SJCRH30 (cell line): ENCODE measurements around the gene TTR. TPM values are rescaled to one million over a fixed set of nuclear protein-coding genes. Genes with fewer than 3 reads are reported as not detected.

Experiments
- DNase-seq, 2 experiments: peaks; one replicate each; pipeline ENCODE4 v3.0.0-alpha.2; 2015 to 2020
- H3K27ac ChIP-seq: fragments of 250-450 bp; sonication (Bioruptor Pico); 2 replicates; pipeline ENCODE4 v1.5.1; 2020; ENCODE audit warnings: mild to moderate bottlenecking, moderate library complexity
- H3K27me3 ChIP-seq: fragments of 250-450 bp; sonication (Bioruptor Pico); 2 replicates; pipeline ENCODE4 v1.5.1; 2020; ENCODE audit warnings: mild to moderate bottlenecking, moderate library complexity
- H3K36me3 ChIP-seq: fragments of 250-450 bp; sonication (Bioruptor Pico); 2 replicates; pipeline ENCODE4 v1.5.1; 2020; ENCODE audit warnings: mild to moderate bottlenecking, moderate library complexity
- H3K4me1 ChIP-seq: fragments of 250-450 bp; sonication (Bioruptor Pico); 2 replicates; pipeline ENCODE4 v1.5.1; 2020; ENCODE audit warnings: mild to moderate bottlenecking, moderate library complexity
- H3K4me3 ChIP-seq: fragments of 250-450 bp; sonication (Bioruptor Pico); 2 replicates; pipeline ENCODE4 v1.5.1; 2020; ENCODE audit warnings: mild to moderate bottlenecking, moderate library complexity
- H3K9me3 ChIP-seq: fragments of 250-450 bp; sonication (Bioruptor Pico); replicated peaks from 2 replicates; pipeline ENCODE4 v1.5.1; 2020; ENCODE audit warnings: mild to moderate bottlenecking, moderate library complexity
- total RNA-seq: library from RNA; depleted of rRNA; stranded (reverse); fragments of >200 nt; shearing (Covaris generic); gene quantifications from 2 replicates; pipeline ENCODE4 v1.2.3, GENCODE V29; 2014

TTR gene
- total RNA-seq, 1 experiment from 2014 or later = not detected

- no peaks in the 10 kb centered on the region for H3K9me3 ChIP-seq
- no peak overlapping the region for H3K4me3 ChIP-seq
- H3K4me1 ChIP-seq = no peaks in the 10 kb centered on the region
- H3K27me3 ChIP-seq = no peaks in the 10 kb centered on the region
- H3K27ac ChIP-seq = no peak overlapping the region
- DNase-seq = no peak
- no peaks in the 10 kb centered on the region for H3K36me3 ChIP-seq
Observed at GRCh38 chr18:31617031-31617717, 25.5 kb downstream of the TTR start.

DNA sequence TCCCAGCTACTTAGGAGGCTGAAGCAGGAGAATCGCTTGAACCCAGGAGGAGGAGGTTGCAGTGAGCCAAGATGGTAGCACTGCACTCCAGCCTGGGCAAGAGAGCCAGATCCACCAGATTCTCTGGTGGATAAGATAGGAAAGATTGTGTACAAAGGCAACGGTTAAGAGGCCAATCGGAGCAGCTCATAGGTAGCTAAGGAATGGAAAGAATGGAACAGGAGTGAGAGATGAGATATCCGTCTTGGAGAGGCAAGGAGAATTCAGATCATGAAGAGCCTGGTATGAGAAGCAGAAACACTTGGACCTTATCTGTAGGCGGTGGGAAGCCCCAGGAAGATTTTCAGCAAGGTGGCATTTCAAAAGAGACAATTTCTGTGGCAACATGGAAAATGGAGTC is 27.1 kb downstream of the TTR start:
- Histone ChIP-seq H3K4me1 (no peaks in the 10 kb centered on the region), H3K9me3 (no peaks in the 10 kb centered on the region), H3K27me3 (no peaks in the 10 kb centered on the region), H3K36me3 (no peaks in the 10 kb centered on the region), H3K4me3 (no peak overlapping the region), H3K27ac (no peak overlapping the region)
- no peak for DNase-seq

GRCh38 chr18:31619291-31619690 is 27.6 kb downstream of the TTR start:
- no peaks in the 10 kb centered on the region for H3K4me1 ChIP-seq
- DNase-seq = no peak
- no peaks in the 10 kb centered on the region for H3K9me3 ChIP-seq
- no peaks in the 10 kb centered on the region for H3K36me3 ChIP-seq
- H3K27me3 ChIP-seq = no peaks in the 10 kb centered on the region
- H3K27ac ChIP-seq = no peak overlapping the region
- no peak overlapping the region for H3K4me3 ChIP-seq

- Histone ChIP-seq H3K4me3 (no peak overlapping the region), H3K27ac (no peak overlapping the region), H3K27me3 (no peaks in the 10 kb centered on the region), H3K36me3 (no peaks in the 10 kb centered on the region), H3K4me1 (no peaks in the 10 kb centered on the region), H3K9me3 (no peaks in the 10 kb centered on the region)
- DNase-seq = no peak
Observed at GRCh38 chr18:31624892-31625640, 33.4 kb downstream of the TTR start.

DNA sequence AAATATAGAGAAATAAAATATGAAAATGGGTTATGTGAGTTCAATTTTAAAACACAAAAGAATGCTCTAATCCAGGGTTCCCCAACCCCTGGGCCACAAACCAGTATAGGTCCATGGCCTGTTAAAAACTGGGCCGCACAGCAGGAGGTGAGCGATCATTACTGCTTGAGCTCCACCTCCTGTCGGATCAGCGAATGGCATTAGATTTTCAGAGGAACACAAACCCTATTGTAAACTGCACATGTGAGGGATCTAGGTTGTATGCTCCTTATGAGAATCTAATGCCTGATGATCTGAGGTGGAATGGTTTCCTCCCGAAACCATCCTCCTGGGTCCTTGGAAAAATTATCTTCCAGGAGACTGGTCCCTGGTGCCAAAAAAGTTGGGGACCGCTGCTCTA is 34.7 kb downstream of the TTR start:
- Histone ChIP-seq H3K9me3 (no peaks in the 10 kb centered on the region), H3K4me3 (no peak overlapping the region), H3K27me3 (no peaks in the 10 kb centered on the region), H3K4me1 (no peaks in the 10 kb centered on the region), H3K36me3 (no peaks in the 10 kb centered on the region), H3K27ac (no peak overlapping the region)
- no peak for DNase-seq

DNA sequence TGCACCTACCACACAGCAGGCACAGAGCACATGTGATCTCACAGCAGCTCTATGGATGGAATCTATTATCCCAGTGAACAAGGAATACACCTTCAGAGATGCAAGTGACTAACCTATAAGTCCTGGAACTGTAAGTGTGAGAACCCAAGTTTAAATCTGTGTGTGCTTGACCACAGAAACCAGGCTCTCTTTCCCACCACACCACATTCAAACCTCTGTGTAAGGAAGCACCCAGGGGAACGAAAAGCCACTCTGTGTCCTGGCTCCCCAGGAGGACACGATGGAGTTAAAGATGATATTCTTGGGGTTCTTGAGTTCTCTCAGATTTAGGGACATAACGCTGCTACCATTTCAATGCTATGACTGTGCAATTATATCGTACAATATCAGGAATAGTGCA is 38.9 kb downstream of the TTR start:
- Histone ChIP-seq H3K9me3 (no peaks in the 10 kb centered on the region), H3K27me3 (no peaks in the 10 kb centered on the region), H3K4me3 (no peak overlapping the region), H3K36me3 (no peaks in the 10 kb centered on the region), H3K4me1 (no peaks in the 10 kb centered on the region), H3K27ac (no peak overlapping the region)
- DNase-seq = no peak

- Histone ChIP-seq H3K9me3 (no peaks in the 10 kb centered on the region), H3K27ac (no peak overlapping the region), H3K4me1 (no peaks in the 10 kb centered on the region), H3K4me3 (no peak overlapping the region), H3K36me3 (no peaks in the 10 kb centered on the region), H3K27me3 (no peaks in the 10 kb centered on the region)
- no peak for DNase-seq
Observed at GRCh38 chr18:31631526-31631925, 39.8 kb downstream of the TTR start.

GRCh38 chr18:31632356-31632755 is 40.7 kb downstream of the TTR start:
- Histone ChIP-seq H3K27ac (no peak overlapping the region), H3K4me1 (no peaks in the 10 kb centered on the region)
- no peak for DNase-seq

GRCh38 chr18:31633392-31634330 is 42.0 kb downstream of the TTR start:
- Histone ChIP-seq H3K27me3 (no peaks in the 10 kb centered on the region), H3K4me1 (no peaks in the 10 kb centered on the region), H3K36me3 (no peaks in the 10 kb centered on the region), H3K9me3 (no peaks in the 10 kb centered on the region), H3K4me3 (no peak overlapping the region), H3K27ac (no peak overlapping the region)
- DNase-seq = no peak

More at GRCh38 chr18:31632356-31632755, 40.7 kb downstream of the TTR start:
- Histone ChIP-seq H3K36me3 (no peaks in the 10 kb centered on the region), H3K9me3 (no peaks in the 10 kb centered on the region), H3K4me3 (no peak overlapping the region), H3K27me3 (no peaks in the 10 kb centered on the region)

GRCh38 chr18:31634331-31634713 is 42.6 kb downstream of the TTR start:
- H3K27me3 ChIP-seq = no peaks in the 10 kb centered on the region
- H3K36me3 ChIP-seq = no peaks in the 10 kb centered on the region
- no peaks in the 10 kb centered on the region for H3K4me1 ChIP-seq
- no peak overlapping the region for H3K4me3 ChIP-seq
- no peak overlapping the region for H3K27ac ChIP-seq
- H3K9me3 ChIP-seq = no peaks in the 10 kb centered on the region
- no peak for DNase-seq

GRCh38 chr18:31636387-31636786 is 44.7 kb downstream of the TTR start:
- Histone ChIP-seq H3K27ac (no peak overlapping the region), H3K4me1 (no peaks in the 10 kb centered on the region), H3K36me3 (no peaks in the 10 kb centered on the region), H3K27me3 (no peaks in the 10 kb centered on the region), H3K4me3 (no peak overlapping the region), H3K9me3 (no peaks in the 10 kb centered on the region)
- DNase-seq = no peak

DNA sequence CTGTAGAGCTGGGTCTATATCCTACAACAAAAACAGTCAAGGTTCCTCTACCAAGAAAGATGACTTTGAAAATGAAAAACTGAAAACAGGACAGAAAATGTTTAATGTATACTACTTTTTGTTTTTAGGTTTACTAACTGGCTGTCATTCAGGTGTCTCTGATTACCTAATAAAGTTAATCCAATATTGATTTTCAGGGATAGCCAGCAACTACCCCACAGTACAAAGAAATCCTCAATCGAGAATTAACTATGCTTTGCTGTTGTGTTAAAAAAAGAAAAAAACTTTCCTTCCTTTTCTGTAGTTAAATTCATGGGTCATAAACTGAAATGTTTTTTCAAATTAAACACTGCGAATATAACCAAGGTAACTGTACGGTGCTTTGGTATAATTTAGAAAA is 45.8 kb downstream of the TTR start:
- no peaks in the 10 kb centered on the region for H3K4me1 ChIP-seq
- H3K27me3 ChIP-seq = no peaks in the 10 kb centered on the region
- H3K27ac ChIP-seq = no peak overlapping the region

GRCh38 chr18:31643003-31643402 is 51.3 kb downstream of the TTR start:
- H3K27me3 ChIP-seq = no peaks in the 10 kb centered on the region
- no peak overlapping the region for H3K27ac ChIP-seq
- no peak overlapping the region for H3K4me3 ChIP-seq
- no peaks in the 10 kb centered on the region for H3K4me1 ChIP-seq
- H3K36me3 ChIP-seq = no peaks in the 10 kb centered on the region
- DNase-seq = no peak
- H3K9me3 ChIP-seq = no peaks in the 10 kb centered on the region

More for the DNA sequence above, 45.8 kb downstream of the TTR start:
- Histone ChIP-seq H3K4me3 (no peak overlapping the region), H3K36me3 (no peaks in the 10 kb centered on the region), H3K9me3 (no peaks in the 10 kb centered on the region)
- DNase-seq = no peak

DNA sequence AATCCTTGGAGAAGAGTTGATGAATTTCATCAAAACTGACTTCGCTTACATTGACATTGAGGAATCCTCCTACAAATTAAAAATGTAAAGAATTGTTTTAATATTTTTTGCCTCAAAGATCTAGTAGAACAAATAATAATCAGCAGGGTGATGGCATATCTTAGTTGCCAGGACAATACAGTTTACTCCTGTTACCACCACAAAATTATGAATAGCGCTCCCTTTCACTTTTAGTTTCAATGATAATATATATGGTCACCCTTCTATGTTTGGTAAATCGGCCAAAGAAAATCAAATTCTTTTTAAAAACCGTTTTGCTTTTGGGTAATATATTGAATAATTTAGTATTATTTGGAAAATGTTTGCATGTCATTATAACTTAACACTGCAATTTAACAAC is 53.7 kb downstream of the TTR start:
- Histone ChIP-seq H3K4me3 (no peak overlapping the region), H3K27me3 (no peaks in the 10 kb centered on the region), H3K36me3 (no peaks in the 10 kb centered on the region), H3K4me1 (no peaks in the 10 kb centered on the region), H3K9me3 (no peaks in the 10 kb centered on the region), H3K27ac (no peak overlapping the region)
- DNase-seq = no peak
